Thyroid gland (tissue), 4 donors: Measurements from ENCODE around the gene NTRK2.

Experiments
- CTCF ChIP-seq, 6 experiments: fragments of 200-600 bp in 3 of 6; fragments of 450-650 bp in 3 of 6; sonication (generic) in 3 of 6; IDR thresholded peaks; one replicate each; pipeline ENCODE4 v1.5.1; 2016 to 2019; ENCODE audit warnings: antibody characterized with exemption in 6 of 6, mild to moderate bottlenecking in 2 of 6, inconsistent platforms in 1 of 6, moderate library complexity in 1 of 6
- POLR2A ChIP-seq, 2 donors: fragments of 450-650 bp; IDR thresholded peaks; one replicate each; pipeline ENCODE4 v1.6.1; 2017; ENCODE audit warnings: antibody characterized with exemption in 2 of 2, mild to moderate bottlenecking in 2 of 2, moderate library complexity in 1 of 2

GRCh38 chr9:84819491-84819991 lies 150.0 kb downstream of the NTRK2 start:
- TF ChIP-seq CTCF (IDR thresholded peaks at IDR 0.05): no peak
- no peak for TF ChIP-seq POLR2A (IDR thresholded peaks at IDR 0.05)
